K562 (cell line): ENCODE measurements around the gene ZBTB49. TPM values are rescaled to one million over a fixed set of nuclear protein-coding genes. Genes with fewer than 3 reads are reported as not detected.

Source experiments
- ARID4B ChIP-seq: sonication (generic); formaldehyde crosslinking; IDR thresholded peaks from 2 replicates; pipeline ENCODE4 v1.8.0; 2022; ENCODE audit warnings: mild to moderate bottlenecking, missing genetic modification reagents
- BACH1 ChIP-seq: fragments of 200-800 bp; sonication (Bioruptor generic); IDR thresholded peaks from 2 replicates; pipeline ENCODE4 v1.6.1; 2016; ENCODE audit warnings: missing genetic modification characterization, missing compliant biosample characterization
- CEBPB ChIP-seq: fragments of 450-650 bp; IDR thresholded peaks from 2 replicates; pipeline ENCODE4 v1.6.1; 2016; ENCODE audit warnings: missing genetic modification characterization, missing compliant biosample characterization
- CHD4 ChIP-seq: fragments of 200-600 bp; sonication (generic); IDR thresholded peaks from 3 replicates; pipeline ENCODE4 v1.6.1; 2012; ENCODE audit warnings: low read depth, mild to moderate bottlenecking, mixed read lengths, low read length, inconsistent platforms; ENCODE audit not compliant: insufficient read depth, insufficient replicate concordance, poor library complexity, severe bottlenecking
- EP400 ChIP-seq: fragments of 450-650 bp; IDR thresholded peaks from 2 replicates; pipeline ENCODE4 v1.6.1; 2017; ENCODE audit warnings: antibody characterized with exemption, mild to moderate bottlenecking, moderate library complexity
- FOXA1 ChIP-seq: fragments of 450-650 bp; IDR thresholded peaks from 2 replicates; pipeline ENCODE4 v1.6.1; 2016; ENCODE audit warnings: mild to moderate bottlenecking, borderline replicate concordance
- FOXJ2 ChIP-seq: fragments of 200-800 bp; sonication (Bioruptor generic); IDR thresholded peaks from 2 replicates; pipeline ENCODE4 v1.6.1; 2016; ENCODE audit warnings: missing genetic modification characterization, missing compliant biosample characterization
- IRF9 ChIP-seq: fragments of 450-650 bp; IDR thresholded peaks from 2 replicates; pipeline ENCODE4 v1.6.1; 2016; ENCODE audit warnings: missing biosample characterization, missing genetic modification characterization
- MEIS2 ChIP-seq: fragments of 450-650 bp; IDR thresholded peaks from 2 replicates; pipeline ENCODE4 v1.6.1; 2014; ENCODE audit warnings: mild to moderate bottlenecking; ENCODE audit not compliant: partially characterized antibody
- NFE2L1 ChIP-seq: fragments of 450-650 bp; IDR thresholded peaks from 2 replicates; pipeline ENCODE4 v1.6.1; 2016; ENCODE audit warnings: missing genetic modification characterization, low read depth, mild to moderate bottlenecking, missing compliant biosample characterization, moderate library complexity, borderline replicate concordance
- NFRKB ChIP-seq: fragments of 450-650 bp; IDR thresholded peaks from 2 replicates; pipeline ENCODE4 v1.6.1; 2016; ENCODE audit warnings: low read depth
- NUFIP1 ChIP-seq: fragments of 450-650 bp; IDR thresholded peaks from 2 replicates; pipeline ENCODE4 v1.6.1; 2018; ENCODE audit not compliant: partially characterized antibody
- PHB2 ChIP-seq: fragments of 450-650 bp; IDR thresholded peaks from 2 replicates; pipeline ENCODE4 v1.6.1; 2017; ENCODE audit warnings: low read depth
- RBM22 ChIP-seq: fragments of 200-400 bp; formaldehyde crosslinking; IDR thresholded peaks from 2 replicates; pipeline ENCODE4 v1.6.1; 2018; ENCODE audit warnings: low read length, low read depth; ENCODE audit not compliant: poor library complexity, severe bottlenecking
- TSHZ1 ChIP-seq: fragments of 250-450 bp; sonication (Bioruptor Pico); IDR thresholded peaks from 2 replicates; pipeline ENCODE4 v1.4.0; 2020; ENCODE audit warnings: mild to moderate bottlenecking, moderate library complexity
- WHSC1 ChIP-seq: IDR thresholded peaks from one replicate; pipeline ENCODE4 v1.6.1; 2012; ENCODE audit warnings: low read length, control low read depth, inconsistent platforms
- XRCC5 ChIP-seq: fragments of 200-400 bp; formaldehyde crosslinking; IDR thresholded peaks from 2 replicates; pipeline ENCODE4 v1.6.1; 2017; ENCODE audit warnings: low read depth, mild to moderate bottlenecking, low read length
- ZNF507 ChIP-seq: conservative IDR thresholded peaks from 2 replicates; pipeline ENCODE4 v1.6.1; 2017; ENCODE audit warnings: missing genetic modification characterization, missing compliant biosample characterization
- ZNF57 ChIP-seq: fragments of 450-650 bp; formaldehyde crosslinking; IDR thresholded peaks from 2 replicates; pipeline ENCODE4 v1.4.0; 2020; ENCODE audit warnings: mild to moderate bottlenecking, moderate library complexity
- polyA plus RNA-seq, 8 experiments: library from polyadenylated mRNA; depleted of rRNA in 4 of 8; stranded (reverse) in 5 of 8; unstranded in 3 of 8; fragments of >200 nt; fragmentation: Nextera tagmentation in 2 of 8; fragmentation: Illumina TruSeq in 1 of 8; extraction: Ambion mirVana in 2 of 8; extraction: Trizol in 1 of 8; gene quantifications; 2 replicates each; pipeline versions ENCODE4 v1.2.1 to v1.2.3, GENCODE V29; 2011 to 2014; ENCODE audit warnings: inconsistent platforms in 1 of 8, missing spikeins in 1 of 8
- total RNA-seq, 7 experiments: library from RNA; depleted of rRNA in 6 of 7; stranded (reverse); fragments of >200 nt in 6 of 7; fragmentation: Illumina TruSeq in 2 of 7; extraction: Trizol in 2 of 7; gene quantifications; 2 replicates each; pipeline versions ENCODE4 v1.2.1 to v1.2.3, GENCODE V29; 2011 to 2021; ENCODE audit warnings: low replicate concordance in 1 of 7

Gene ZBTB49
- total and polyA plus RNA-seq, 9 of the 15 experiments (the other 6 are each of a cell fraction or from before 2014, with no cell fraction given): 0.49 to 8.0 (median 4.2) TPM

GRCh38 chr4:4248029-4248884, 41.8 kb upstream of the ZBTB49 start, which contains the start of gene TMEM128 (continued):
- TF ChIP-seq EP400 (peak; percentile 87), BACH1 (no peak), FOXJ2 (tag) (peak; percentile 41; the same call in 1 of the 2 replicates), CHD4 (no peak), WHSC1 (no peak), PHB2 (no peak), RBM22 (no peak), CEBPB (tag) (no peak), FOXA1 (no peak), ZNF507 (tag) (no peak), NFE2L1 (tag) (no peak), MEIS2 (no peak), NUFIP1 (no peak), ZNF57 (CRISPR knock-in tag) (no peak), IRF9 (tag) (no peak), ARID4B (CRISPR knock-in tag) (peak; percentile 74; the same call in 1 of the 2 replicates), XRCC5 (peak; percentile 79; the same call in 1 of the 2 replicates), TSHZ1 (CRISPR knock-in tag) (no peak), NFRKB (peak; percentile 92)
